Activated CD8-positive, alpha-beta memory T cell treated with anti-CD3 and anti-CD28 coated beads, Interleukin-2, amount 50 U/mL, for 1 hour (primary cell): ENCODE measurements around the gene HNF4A.
"Not testable (repeated sequence)": the region's sequence is repeated elsewhere in the genome, so short reads cannot be mapped to it uniquely, and the experiment has no call there.

ENCODE experiments used
- DNase-seq: peaks from one replicate; pipeline ENCODE4 v3.0.0-alpha.2; 2020; ENCODE audit errors: extremely low read depth

Gene HNF4A

DNA sequence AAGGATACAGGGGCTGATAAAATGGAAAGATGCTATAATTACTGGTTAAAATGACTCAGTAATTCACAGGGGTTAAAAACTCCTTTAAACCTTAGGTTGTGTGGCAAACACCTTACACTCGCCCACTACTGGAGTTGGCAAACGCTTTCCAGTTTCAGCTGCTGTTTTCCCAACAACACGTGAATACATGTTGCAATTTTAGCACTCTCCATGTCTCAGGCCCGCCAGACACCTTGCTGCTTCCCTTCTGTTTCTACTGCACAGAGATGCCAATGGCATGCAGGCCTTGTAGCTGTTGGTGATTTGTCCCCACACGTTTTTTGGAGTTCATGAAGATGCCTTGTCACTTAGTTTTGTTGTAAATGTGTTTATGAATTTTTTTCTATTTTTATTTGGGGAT, 114.8 kb downstream of the HNF4A start:
- DNase-seq = no peak

DNA sequence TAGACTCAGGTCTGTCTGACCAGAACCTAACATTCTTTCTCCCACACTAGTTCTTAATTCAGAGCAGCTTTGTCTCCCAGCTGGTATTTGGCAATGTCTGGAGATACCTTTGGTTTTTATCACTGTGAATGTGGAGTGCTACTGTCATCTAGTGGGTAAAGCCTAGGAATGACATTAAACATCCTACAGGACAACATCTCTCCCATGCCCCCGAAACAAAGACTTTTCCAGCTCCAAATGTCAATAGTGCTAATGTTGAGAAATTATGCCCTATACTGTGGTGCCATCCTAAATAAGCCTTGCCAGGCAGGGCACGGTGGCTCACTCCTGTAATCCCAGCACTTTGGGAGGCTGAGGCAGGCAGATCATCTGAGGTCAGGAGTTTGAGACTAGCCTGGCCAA, 116.0 kb downstream of the HNF4A start:
- no peak for DNase-seq

DNA sequence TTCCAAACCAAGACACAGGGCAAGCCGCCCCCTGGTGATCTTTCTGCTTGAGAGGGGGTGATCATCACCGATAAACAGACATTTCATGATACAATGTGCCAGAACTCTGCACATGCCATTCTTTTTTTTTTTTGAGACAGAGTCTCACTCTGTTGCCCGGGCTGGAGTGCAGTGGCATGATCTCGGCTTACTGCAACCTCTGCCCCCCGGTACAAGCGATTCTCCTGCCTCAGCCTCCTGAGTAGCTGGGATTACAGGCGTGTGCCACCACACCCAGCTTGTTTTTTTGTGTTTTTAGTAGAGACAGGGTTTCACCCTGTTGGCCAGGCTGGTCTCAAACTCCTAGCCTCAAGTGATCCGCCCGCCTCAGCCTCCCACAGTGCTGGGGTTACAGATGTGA, 116.8 kb downstream of the HNF4A start:
- not testable (repeated sequence) for DNase-seq

DNA sequence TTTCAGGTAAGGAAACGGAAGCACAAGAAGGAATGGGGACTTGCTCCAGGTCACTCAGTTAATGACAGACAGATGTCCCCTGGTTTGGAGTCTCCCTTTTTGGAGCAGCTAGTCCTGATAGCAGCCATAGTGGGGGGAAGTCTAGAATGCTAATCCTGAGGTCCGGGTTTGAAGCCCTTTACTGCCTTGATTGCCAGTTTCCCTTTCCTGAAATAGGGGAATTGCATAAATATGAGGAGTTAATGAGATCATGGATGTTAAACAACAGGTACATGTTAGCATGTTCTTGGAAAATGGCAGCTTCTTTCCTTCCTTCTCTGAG, 119.8 kb downstream of the HNF4A start:
- DNase-seq = no peak

DNA sequence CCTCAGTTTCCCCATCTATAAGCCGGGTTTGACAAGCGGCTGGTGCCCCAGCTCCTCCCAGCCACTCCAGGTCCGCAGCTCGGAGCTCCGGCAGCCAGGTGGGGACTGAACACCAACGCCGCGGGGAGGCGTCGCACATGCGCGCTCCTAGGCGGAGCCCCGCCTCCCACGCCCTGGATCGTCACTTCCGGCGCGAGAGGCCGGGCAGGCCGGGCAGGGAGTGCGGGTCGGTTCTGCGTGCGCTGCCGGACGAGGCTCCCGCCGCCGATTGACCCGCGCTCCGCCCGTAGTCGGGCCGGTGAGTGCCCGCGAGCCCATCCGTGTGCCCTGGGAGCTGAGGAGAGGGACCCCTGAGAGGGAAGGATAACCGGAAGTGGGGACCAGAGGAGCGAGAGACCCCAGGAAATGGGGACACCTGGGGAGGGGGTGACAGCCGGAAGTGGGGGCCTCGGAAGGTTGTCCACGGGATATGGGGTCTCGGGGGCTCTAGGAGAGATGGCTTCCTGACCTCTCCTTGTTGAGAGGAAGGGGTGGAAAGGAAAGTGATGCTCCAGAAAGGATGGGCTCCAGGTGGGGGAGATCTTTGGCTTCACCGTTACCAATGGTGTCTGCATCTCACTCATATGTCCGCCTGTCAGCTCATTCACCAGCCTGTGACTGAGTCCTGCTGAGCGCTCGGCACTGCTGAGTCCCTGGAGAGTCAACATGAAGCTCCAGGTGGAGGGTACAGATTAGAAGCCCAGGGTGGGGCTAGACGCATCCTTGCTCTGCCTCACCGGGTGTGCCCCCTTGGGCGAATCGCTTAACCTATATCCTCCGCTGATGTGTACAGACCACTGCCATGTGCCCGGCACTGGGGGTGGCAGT, 120.4 kb downstream of the HNF4A start, which contains the start of gene TTPAL:
Gene TTPAL (plus strand): TSS at position 181 of the 867 bp plus-strand sequence. CDS start 4,126 bp downstream, outside the sequence.
- peak; percentile 69 for DNase-seq

DNA sequence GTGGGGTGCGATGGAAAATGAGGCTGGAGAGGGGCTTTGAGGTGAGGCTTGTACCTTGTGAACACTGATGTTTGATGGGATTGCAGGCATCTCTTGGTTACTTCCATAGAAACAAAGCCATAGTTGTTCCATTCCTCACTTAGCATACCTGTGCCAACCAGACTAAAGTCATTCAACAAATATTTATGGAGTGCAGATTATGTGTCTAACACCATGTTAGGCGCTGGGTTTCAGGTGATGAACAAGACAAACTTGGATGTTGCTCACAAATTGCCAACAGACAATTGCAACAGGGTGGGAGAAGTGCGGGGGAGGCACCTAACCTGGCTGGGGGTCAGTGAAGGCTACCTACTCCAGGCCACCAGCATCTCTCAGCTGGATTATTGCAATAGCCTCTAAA, 121.7 kb downstream of the HNF4A start:
- no peak for DNase-seq

DNA sequence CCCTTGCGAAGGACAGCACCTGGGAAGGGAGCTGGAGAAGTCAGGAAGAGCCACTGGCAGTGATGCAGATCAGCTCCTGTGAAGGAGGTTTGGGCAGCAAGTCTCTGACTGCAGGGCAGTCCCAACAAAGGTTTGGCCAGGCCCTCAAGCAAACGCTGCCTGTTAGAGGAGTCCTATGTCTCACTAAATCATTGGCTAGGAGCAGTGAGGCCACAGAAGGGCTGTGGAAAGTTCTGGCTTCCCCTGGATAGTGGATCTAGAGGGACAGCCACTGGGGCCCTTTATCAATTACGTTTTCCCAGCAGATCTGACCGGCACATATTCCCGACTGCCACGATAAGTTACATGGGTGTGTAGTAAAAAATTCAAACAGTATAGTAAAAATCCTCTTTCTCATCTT, 122.7 kb downstream of the HNF4A start:
- DNase-seq = no peak

DNA sequence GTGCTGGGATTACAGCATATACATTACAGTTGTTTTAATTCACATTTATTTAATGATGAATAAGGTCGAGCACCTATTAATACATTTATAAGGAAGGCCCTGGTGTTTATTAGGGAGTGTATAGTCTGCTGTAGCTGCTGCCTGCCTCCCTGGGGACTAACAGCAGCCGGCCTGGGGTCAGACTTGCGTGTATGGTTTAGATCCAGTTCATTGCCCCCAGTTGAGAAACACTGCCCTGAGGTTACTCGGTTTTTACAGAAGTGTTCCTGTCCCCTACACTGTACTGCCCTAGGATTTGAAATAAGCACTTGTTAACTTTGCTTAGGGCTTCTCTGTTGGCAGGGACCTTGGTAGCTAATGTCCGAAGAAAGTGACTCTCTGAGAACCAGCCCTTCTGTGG, 124.1 kb downstream of the HNF4A start:
- no peak for DNase-seq

DNA sequence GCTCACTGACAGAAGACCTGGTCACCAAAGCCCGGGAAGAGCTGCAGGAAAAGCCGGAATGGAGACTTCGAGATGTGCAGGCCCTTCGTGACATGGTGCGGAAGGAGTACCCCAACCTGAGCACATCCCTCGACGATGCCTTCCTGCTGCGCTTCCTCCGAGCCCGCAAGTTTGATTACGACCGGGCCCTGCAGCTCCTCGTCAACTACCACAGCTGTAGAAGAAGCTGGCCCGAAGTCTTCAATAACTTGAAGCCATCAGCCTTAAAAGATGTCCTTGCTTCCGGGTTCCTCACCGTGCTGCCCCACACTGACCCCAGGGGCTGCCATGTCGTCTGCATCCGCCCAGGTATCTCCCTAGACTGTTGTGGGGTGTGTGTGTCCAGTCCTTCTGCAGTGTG, 124.6 kb downstream of the HNF4A start:
- DNase-seq = no peak

DNA sequence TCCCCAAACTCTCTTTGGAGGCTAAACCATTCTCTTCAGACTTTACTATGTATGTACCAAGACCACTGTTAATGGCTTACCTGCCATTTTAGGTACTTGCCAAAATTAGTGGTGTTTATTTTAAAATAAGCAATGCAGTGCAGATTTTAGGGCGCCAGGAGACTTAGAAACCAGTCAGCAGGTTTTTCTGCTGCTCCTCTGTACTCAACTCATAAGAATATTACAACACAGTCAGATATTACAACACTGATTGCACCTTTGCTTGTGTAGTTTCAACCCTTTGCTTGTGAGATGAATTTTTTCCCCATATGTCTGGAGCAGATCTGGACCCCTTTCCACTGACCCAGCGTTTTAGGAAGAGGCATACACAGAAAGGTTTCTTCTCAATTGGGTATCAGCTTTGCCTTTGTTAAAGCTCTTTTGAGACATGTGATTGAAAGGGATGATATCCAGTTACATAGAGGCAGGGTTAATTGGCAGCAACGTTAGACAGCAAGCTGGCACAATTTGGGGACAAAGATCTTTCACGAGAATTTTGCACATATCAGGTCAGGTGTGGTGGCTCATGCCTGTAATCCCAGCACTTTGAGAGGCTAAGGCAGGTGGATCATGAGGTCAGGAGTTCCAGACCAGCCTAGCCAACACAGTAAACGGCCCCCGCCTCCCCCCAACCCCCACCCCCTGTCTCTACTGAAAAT, 126.4 kb downstream of the HNF4A start:
- no peak for DNase-seq

DNA sequence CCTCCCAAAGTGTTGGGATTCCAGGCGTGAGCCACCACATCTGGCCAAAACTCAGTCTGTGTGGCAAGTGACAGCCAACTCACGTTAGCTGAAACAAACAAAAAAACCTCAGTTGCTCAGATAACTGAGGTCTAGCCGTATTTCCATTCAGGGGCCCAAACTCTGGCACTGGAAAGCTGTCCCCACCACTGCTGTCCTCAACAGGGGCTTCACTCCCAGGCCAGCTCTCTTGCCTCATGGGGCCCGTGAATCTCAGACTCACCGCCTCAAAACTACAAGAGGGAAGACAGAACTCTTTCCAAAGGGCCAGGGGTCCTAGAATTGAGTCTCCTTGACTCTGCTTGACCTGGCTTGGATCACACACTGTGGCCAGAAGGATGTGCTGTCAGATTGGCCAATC, 127.6 kb downstream of the HNF4A start:
- DNase-seq = no peak
